Hepatocyte (in vitro differentiated cells): Measurements from ENCODE around the gene DPAGT1.

ENCODE experiments used
- CTCF ChIP-seq: fragments of 200-600 bp; sonication (generic); IDR thresholded peaks from 2 replicates; pipeline ENCODE4 v1.5.1; 2016; ENCODE audit warnings: antibody characterized with exemption, mild to moderate bottlenecking; ENCODE audit not compliant: poor library complexity
- EZH2 ChIP-seq: fragments of 200-600 bp; sonication (generic); IDR thresholded peaks from 2 replicates; pipeline ENCODE4 v1.6.1; 2016; ENCODE audit warnings: antibody characterized with exemption, mild to moderate bottlenecking, borderline replicate concordance

DNA sequence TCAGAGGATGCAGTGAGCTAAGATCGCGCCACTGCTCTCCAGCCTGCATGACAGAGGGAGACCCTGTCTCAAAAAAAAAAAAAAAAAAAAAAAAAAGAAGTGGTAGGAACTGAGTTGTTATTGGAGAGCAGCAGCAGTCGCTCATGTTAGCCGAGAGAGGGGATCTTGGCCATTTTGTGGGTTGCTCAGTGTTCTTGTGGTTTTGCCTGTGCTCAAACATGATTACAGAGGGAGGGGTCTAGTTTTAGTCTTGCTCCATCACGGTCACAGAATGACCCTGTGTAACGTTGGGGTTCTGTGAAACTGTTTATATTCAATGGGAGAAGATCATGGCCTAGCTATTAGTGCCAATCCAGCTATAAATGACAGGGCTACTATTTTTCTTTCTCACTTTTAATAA lies 1.9 kb downstream of the DPAGT1 start:
- no peak for TF ChIP-seq CTCF
- TF ChIP-seq EZH2 = no peak
